IMR-90 (cell line): Measurements from ENCODE around the gene DNMT3L.

Source experiments
- CHD1 ChIP-seq: IDR thresholded peaks from 2 replicates; pipeline ENCODE4 v1.6.1; 2012; ENCODE audit warnings: low read depth, low read length, improper control_type of control experiment
- MAFK ChIP-seq: IDR thresholded peaks from 2 replicates; pipeline ENCODE4 v1.6.1; 2012; ENCODE audit warnings: low read depth, low read length, improper control_type of control experiment
- MAZ ChIP-seq: IDR thresholded peaks from 2 replicates; pipeline ENCODE4 v1.6.1; 2012; ENCODE audit warnings: low read depth, mild to moderate bottlenecking, low read length, improper control_type of control experiment, moderate library complexity, borderline replicate concordance
- POLR2A ChIP-seq: IDR thresholded peaks from 2 replicates; pipeline ENCODE4 v1.6.1; 2012; ENCODE audit warnings: mild to moderate bottlenecking, low read depth, low read length
- RAD21 ChIP-seq: IDR thresholded peaks from 2 replicates; pipeline ENCODE4 v1.6.1; 2012; ENCODE audit warnings: low read length, improper control_type of control experiment
- RCOR1 ChIP-seq: IDR thresholded peaks from 2 replicates; pipeline ENCODE4 v1.6.1; 2012; ENCODE audit warnings: mild to moderate bottlenecking, low read length, improper control_type of control experiment; ENCODE audit not compliant: insufficient replicate concordance
- RFX5 ChIP-seq: IDR thresholded peaks from 2 replicates; pipeline ENCODE4 v1.8.0; 2012; ENCODE audit warnings: low read depth, mild to moderate bottlenecking, low read length, moderate library complexity
- TF ChIP-seq, protein P1 (sequence below): conservative IDR thresholded peaks from 2 replicates; pipeline ENCODE4 v1.5.1; 2012; ENCODE audit warnings: mild to moderate bottlenecking, low read depth, low read length, improper control_type of control experiment
- TF ChIP-seq, protein P2 (sequence below): fragments of 150-350 bp; IDR thresholded peaks from 2 replicates; pipeline ENCODE4 v1.6.1; 2016; ENCODE audit warnings: low read depth, mild to moderate bottlenecking, low read length, moderate library complexity, borderline replicate concordance

DNA sequence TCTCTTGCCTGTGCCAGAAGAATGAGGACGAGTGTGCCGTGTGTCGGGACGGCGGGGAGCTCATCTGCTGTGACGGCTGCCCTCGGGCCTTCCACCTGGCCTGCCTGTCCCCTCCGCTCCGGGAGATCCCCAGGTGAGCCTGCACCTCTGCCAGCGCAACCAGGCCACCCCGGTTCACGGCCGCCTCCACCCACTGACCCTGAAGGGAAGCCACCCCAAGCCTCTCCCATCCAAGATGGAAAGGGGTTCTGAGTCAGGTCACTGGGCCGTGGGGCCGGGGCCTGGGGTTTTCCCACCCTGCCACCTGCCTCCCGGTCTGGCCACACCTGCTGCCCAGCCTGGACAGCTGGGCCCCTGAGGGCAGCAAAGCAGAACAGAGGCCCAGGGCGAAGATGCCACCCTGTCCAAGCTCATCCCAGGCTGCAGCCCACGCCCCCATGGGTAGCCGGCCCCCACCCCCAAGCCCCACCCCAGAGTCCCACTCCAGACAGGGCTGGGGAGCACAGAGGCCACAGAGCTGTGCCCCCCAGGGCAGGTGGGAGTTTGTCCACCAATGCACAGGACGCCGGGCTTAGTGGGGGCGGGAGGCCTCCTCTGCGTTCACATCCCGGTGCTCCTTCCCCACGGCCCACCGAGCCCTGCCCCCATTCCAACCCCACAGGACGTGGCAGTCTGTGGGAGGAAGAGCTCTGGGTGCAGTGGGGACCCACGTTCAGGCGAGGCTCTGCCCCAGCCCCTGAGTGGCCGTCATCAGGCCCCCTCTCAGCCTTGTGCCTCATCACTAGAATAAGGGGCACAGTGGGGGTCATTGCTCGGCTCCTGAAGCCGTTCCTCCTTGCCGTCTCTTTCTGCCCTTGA, 29.6 kb upstream of the DNMT3L start:
- TF ChIP-seq, protein P1, sequence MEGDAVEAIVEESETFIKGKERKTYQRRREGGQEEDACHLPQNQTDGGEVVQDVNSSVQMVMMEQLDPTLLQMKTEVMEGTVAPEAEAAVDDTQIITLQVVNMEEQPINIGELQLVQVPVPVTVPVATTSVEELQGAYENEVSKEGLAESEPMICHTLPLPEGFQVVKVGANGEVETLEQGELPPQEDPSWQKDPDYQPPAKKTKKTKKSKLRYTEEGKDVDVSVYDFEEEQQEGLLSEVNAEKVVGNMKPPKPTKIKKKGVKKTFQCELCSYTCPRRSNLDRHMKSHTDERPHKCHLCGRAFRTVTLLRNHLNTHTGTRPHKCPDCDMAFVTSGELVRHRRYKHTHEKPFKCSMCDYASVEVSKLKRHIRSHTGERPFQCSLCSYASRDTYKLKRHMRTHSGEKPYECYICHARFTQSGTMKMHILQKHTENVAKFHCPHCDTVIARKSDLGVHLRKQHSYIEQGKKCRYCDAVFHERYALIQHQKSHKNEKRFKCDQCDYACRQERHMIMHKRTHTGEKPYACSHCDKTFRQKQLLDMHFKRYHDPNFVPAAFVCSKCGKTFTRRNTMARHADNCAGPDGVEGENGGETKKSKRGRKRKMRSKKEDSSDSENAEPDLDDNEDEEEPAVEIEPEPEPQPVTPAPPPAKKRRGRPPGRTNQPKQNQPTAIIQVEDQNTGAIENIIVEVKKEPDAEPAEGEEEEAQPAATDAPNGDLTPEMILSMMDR: no peak
- TF ChIP-seq CHD1: no peak
- no peak for TF ChIP-seq RAD21
- no peak for TF ChIP-seq POLR2A
- no peak for TF ChIP-seq RCOR1
- TF ChIP-seq MAZ: no peak
- no peak for TF ChIP-seq RFX5
- TF ChIP-seq, protein P2, sequence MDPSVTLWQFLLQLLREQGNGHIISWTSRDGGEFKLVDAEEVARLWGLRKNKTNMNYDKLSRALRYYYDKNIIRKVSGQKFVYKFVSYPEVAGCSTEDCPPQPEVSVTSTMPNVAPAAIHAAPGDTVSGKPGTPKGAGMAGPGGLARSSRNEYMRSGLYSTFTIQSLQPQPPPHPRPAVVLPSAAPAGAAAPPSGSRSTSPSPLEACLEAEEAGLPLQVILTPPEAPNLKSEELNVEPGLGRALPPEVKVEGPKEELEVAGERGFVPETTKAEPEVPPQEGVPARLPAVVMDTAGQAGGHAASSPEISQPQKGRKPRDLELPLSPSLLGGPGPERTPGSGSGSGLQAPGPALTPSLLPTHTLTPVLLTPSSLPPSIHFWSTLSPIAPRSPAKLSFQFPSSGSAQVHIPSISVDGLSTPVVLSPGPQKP: no peak
- TF ChIP-seq MAFK: no peak
